ENCODE data around the gene TCF3.

TCF3 gene

DNA sequence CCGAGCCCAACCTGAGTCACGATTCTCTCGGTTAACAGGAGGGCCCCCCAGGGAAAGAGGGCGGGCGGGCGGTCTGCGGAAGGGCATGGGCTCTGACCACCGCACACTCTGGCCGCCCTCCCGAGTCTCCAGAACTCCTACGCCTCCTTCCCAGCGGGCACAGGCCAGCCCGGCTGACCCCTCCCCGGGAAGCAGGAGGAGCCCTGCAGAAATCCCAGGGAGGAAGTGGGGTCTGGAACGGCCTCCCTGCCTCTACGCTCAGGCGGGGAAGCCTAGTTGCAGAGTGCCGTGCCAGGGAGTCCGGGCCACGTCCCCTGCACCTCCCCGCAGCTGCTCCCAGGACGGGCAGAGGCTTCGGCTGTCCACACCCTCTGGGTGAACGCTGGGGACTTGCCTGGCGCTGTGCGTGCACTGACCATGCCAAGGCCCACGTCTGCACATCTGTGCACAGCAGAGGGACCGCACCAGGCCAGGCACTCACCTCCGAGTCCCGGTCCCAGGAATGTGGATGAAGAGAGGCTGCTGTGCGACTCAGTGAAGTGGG, 20.8 kb downstream of the TCF3 start:
- no peak overlapping the region for H3K4me3 ChIP-seq (ENCODE audit: low read length in 2 of 2)
- no peak overlapping the region for H2AFZ ChIP-seq (ENCODE audit: low read length)
- peak overlapping the region; percentile 12 for H3K23ac ChIP-seq (ENCODE audit: low read depth, low read length, poor library complexity)
- no peak overlapping the region for H3K4ac ChIP-seq (ENCODE audit: low read length)
- no peak overlapping the region for H4K91ac ChIP-seq (ENCODE audit: low read depth, low read length, poor library complexity)
- no peak overlapping the region for H3K18ac ChIP-seq (ENCODE audit: low read length)
- H3K4me2 ChIP-seq (ENCODE audit: insufficient read depth, low read length, poor library complexity, severe bottlenecking): no peak overlapping the region
- H4K8ac ChIP-seq (ENCODE audit: low read depth, low read length): no peak overlapping the region
- no peak for DNase-seq (ENCODE audit: low spot score)
- no peak overlapping the region for H2BK15ac ChIP-seq (ENCODE audit: low read length)
- no peak overlapping the region for H3K14ac ChIP-seq (ENCODE audit: low read length)
- no peak overlapping the region for H2BK5ac ChIP-seq (ENCODE audit: low read length)
- peaks cover 5 to 9% of the 10 kb centered on the region in 2 donors for H3K9me3 ChIP-seq (replicated peaks in 1 of 2; ENCODE audit: control insufficient read depth in 2 of 2, insufficient read depth in 1 of 2, low read depth in 1 of 2, low read length in 2 of 2)
- no peaks in the 10 kb centered on the region for H3K4me1 ChIP-seq (ENCODE audit: control insufficient read depth in 2 of 2, insufficient read depth in 1 of 2, low read depth in 1 of 2, low read length in 2 of 2)
- H3K79me1 ChIP-seq (ENCODE audit: low read depth, low read length): peaks cover 53% of the 10 kb centered on the region
- H3K27me3 ChIP-seq (ENCODE audit: control insufficient read depth in 3 of 3, insufficient read depth in 3 of 3, low read depth in 1 of 3, low read length in 3 of 3): no peaks in the 10 kb centered on the region
- no peak overlapping the region for H2BK120ac ChIP-seq (ENCODE audit: low read depth, low read length)
- no CpG with 5 or more reads among the region's 31 CpGs for WGBS, 2 donors (ENCODE audit: extremely low coverage in 2 of 2, insufficient read length in 2 of 2, insufficient replicate concordance in 1 of 2)
- H3K36me3 ChIP-seq (replicated peaks in 1 of 2; ENCODE audit: control insufficient read depth in 2 of 2, insufficient read depth in 2 of 2, low read length in 2 of 2): peaks cover 43 to 79% of the 10 kb centered on the region in 2 donors
- peak overlapping the region; percentile 41 for H2BK12ac ChIP-seq (ENCODE audit: low read length)
- H2AK5ac ChIP-seq (ENCODE audit: low read depth, low read length): no peak overlapping the region
- H3K9ac ChIP-seq (ENCODE audit: low read depth, low read length, poor library complexity): peak overlapping the region; percentile 30
- H3K27ac ChIP-seq (replicated peaks; ENCODE audit: low read length): no peak overlapping the region

DNA sequence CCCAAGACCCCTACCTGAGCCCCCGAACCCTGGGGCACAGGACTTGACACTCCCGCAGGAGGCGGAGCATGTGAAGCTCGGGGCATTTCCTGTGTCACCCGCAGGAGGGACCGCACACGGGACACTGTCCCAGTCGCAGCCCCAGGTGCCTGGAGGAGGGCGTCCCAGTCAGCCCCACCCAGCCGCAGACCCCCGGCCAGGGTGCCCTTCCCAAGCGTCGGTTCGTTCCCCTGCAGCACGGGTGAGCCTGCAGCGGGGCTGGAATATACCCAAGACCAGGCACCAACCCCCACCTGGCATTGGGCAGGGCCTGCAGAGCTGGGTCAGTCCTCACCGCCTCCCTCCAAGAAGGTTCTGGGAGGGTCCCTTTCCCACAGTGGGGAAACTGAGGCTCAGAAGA, 21.6 kb downstream of the TCF3 start:
- no peak for DNase-seq (ENCODE audit: low spot score)
- no peak overlapping the region for H3K27ac ChIP-seq (replicated peaks; ENCODE audit: low read length)
- H3K18ac ChIP-seq (ENCODE audit: low read length): no peak overlapping the region
- no peaks in the 10 kb centered on the region for H3K4me1 ChIP-seq (ENCODE audit: control insufficient read depth in 2 of 2, insufficient read depth in 1 of 2, low read depth in 1 of 2, low read length in 2 of 2)
- H2AK5ac ChIP-seq (ENCODE audit: low read depth, low read length): no peak overlapping the region
- H3K4me3 ChIP-seq (ENCODE audit: low read length in 2 of 2): no peak overlapping the region
- no peak overlapping the region for H2AFZ ChIP-seq (ENCODE audit: low read length)
- H3K36me3 ChIP-seq (replicated peaks in 1 of 2; ENCODE audit: control insufficient read depth in 2 of 2, insufficient read depth in 2 of 2, low read length in 2 of 2): peaks cover 42 to 79% of the 10 kb centered on the region in 2 donors
- no peak overlapping the region for H2BK5ac ChIP-seq (ENCODE audit: low read length)
- H4K8ac ChIP-seq (ENCODE audit: low read depth, low read length): no peak overlapping the region
- H3K9me3 ChIP-seq (replicated peaks in 1 of 2; ENCODE audit: control insufficient read depth in 2 of 2, insufficient read depth in 1 of 2, low read depth in 1 of 2, low read length in 2 of 2): peaks cover 5 to 8% of the 10 kb centered on the region in 2 donors
- no peak overlapping the region for H2BK15ac ChIP-seq (ENCODE audit: low read length)
- H2BK12ac ChIP-seq (ENCODE audit: low read length): no peak overlapping the region
- H2BK120ac ChIP-seq (ENCODE audit: low read depth, low read length): no peak overlapping the region
- no peak overlapping the region for H3K14ac ChIP-seq (ENCODE audit: low read length)
- H3K27me3 ChIP-seq (ENCODE audit: control insufficient read depth in 3 of 3, insufficient read depth in 3 of 3, low read depth in 1 of 3, low read length in 3 of 3): no peaks in the 10 kb centered on the region
- H3K79me1 ChIP-seq (ENCODE audit: low read depth, low read length): peaks cover 50% of the 10 kb centered on the region
- H3K9ac ChIP-seq (ENCODE audit: low read depth, low read length, poor library complexity): no peak overlapping the region
- no peak overlapping the region for H3K4ac ChIP-seq (ENCODE audit: low read length)
- H4K91ac ChIP-seq (ENCODE audit: low read depth, low read length, poor library complexity): no peak overlapping the region
- H3K4me2 ChIP-seq (ENCODE audit: insufficient read depth, low read length, poor library complexity, severe bottlenecking): no peak overlapping the region
- no peak overlapping the region for H3K23ac ChIP-seq (ENCODE audit: low read depth, low read length, poor library complexity)
- WGBS, 2 donors (ENCODE audit: extremely low coverage in 2 of 2, insufficient read length in 2 of 2, insufficient replicate concordance in 1 of 2): no CpG with 5 or more reads among the region's 17 CpGs

DNA sequence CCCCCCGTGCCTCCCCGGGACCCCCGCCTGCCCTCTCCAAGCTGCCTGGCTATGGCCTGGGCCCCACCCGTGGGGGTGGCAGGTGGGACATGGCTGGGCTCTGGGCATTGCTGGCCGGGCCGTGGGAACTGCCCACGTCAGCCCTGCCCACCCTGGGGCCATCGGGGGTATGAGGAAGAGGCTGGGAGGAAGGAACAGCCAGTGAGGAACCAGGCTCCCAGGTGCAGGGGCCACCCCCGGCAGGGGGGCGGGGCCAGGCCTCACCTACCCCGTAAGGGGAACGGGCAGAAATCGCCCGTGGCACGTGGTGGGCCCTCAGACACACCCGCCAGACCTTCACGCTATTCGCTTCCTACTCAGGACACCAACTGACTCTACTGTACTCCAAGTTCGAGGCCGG, 22.4 kb downstream of the TCF3 start:
- H3K27me3 ChIP-seq (ENCODE audit: control insufficient read depth in 3 of 3, insufficient read depth in 3 of 3, low read depth in 1 of 3, low read length in 3 of 3): no peaks in the 10 kb centered on the region
- H3K4me1 ChIP-seq (ENCODE audit: control insufficient read depth in 2 of 2, insufficient read depth in 1 of 2, low read depth in 1 of 2, low read length in 2 of 2): no peaks in the 10 kb centered on the region
- no peak overlapping the region for H4K8ac ChIP-seq (ENCODE audit: low read depth, low read length)
- H2AK5ac ChIP-seq (ENCODE audit: low read depth, low read length): no peak overlapping the region
- peaks cover 53% of the 10 kb centered on the region for H3K79me1 ChIP-seq (ENCODE audit: low read depth, low read length)
- no peak overlapping the region for H4K91ac ChIP-seq (ENCODE audit: low read depth, low read length, poor library complexity)
- H3K14ac ChIP-seq (ENCODE audit: low read length): no peak overlapping the region
- no peak overlapping the region for H3K4me2 ChIP-seq (ENCODE audit: insufficient read depth, low read length, poor library complexity, severe bottlenecking)
- peak overlapping the region; percentile 10 for H2BK12ac ChIP-seq (ENCODE audit: low read length)
- WGBS, 2 donors (ENCODE audit: extremely low coverage in 2 of 2, insufficient read length in 2 of 2, insufficient replicate concordance in 1 of 2): no CpG with 5 or more reads among the region's 20 CpGs
- H3K36me3 ChIP-seq (replicated peaks in 1 of 2; ENCODE audit: control insufficient read depth in 2 of 2, insufficient read depth in 2 of 2, low read length in 2 of 2): peaks cover 47 to 79% of the 10 kb centered on the region in 2 donors
- H3K27ac ChIP-seq (replicated peaks; ENCODE audit: low read length): no peak overlapping the region
- no peak overlapping the region for H3K4me3 ChIP-seq (ENCODE audit: low read length in 2 of 2)
- no peak overlapping the region for H2AFZ ChIP-seq (ENCODE audit: low read length)
- H3K23ac ChIP-seq (ENCODE audit: low read depth, low read length, poor library complexity): peak overlapping the region; percentile 73
- no peak overlapping the region for H2BK5ac ChIP-seq (ENCODE audit: low read length)
- no peak for DNase-seq (ENCODE audit: low spot score)
- peaks cover 3 to 4% of the 10 kb centered on the region in 2 donors for H3K9me3 ChIP-seq (replicated peaks in 1 of 2; ENCODE audit: control insufficient read depth in 2 of 2, insufficient read depth in 1 of 2, low read depth in 1 of 2, low read length in 2 of 2)
- H3K9ac ChIP-seq (ENCODE audit: low read depth, low read length, poor library complexity): no peak overlapping the region
- H2BK120ac ChIP-seq (ENCODE audit: low read depth, low read length): no peak overlapping the region
- H2BK15ac ChIP-seq (ENCODE audit: low read length): no peak overlapping the region
- H3K18ac ChIP-seq (ENCODE audit: low read length): no peak overlapping the region
- H3K4ac ChIP-seq (ENCODE audit: low read length): no peak overlapping the region

DNA sequence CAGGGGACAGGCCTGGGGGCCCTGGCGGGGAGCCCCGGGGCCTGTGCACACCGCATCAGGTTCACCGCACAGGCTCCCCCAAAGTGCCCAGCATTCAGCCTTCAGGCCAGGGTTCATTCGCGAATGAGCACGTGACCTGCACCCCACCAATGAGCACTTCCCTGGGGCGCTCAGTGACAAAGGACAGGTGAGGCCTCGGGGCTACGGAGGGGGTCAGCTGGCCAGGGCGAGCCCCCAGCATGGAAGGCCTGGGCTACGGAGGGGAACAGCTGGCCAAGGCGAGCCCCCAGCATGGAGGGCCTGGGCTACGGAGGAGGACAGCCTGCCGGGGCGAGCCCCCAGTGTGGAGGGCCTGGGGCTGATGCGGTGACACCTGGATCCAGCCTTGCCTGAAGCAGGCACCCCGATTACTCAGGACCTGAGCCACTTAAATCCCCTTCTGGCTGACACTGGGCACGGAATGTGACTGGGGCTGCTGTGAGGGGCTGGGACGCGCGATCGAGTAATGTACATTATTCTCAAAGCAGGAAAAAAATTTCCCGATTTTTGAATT, 23.1 kb downstream of the TCF3 start:
- Histone ChIP-seq H4K8ac (ENCODE audit: low read depth, low read length) (no peak overlapping the region), H3K9ac (ENCODE audit: low read depth, low read length, poor library complexity) (peak overlapping the region; percentile 64), H2AK5ac (ENCODE audit: low read depth, low read length) (no peak overlapping the region), H2BK120ac (ENCODE audit: low read depth, low read length) (no peak overlapping the region), H2BK12ac (ENCODE audit: low read length) (no peak overlapping the region), H3K27ac (replicated peaks; ENCODE audit: low read length) (no peak overlapping the region), H4K91ac (ENCODE audit: low read depth, low read length, poor library complexity) (no peak overlapping the region), H3K4ac (ENCODE audit: low read length) (no peak overlapping the region), H3K23ac (ENCODE audit: low read depth, low read length, poor library complexity) (no peak overlapping the region), H2BK15ac (ENCODE audit: low read length) (no peak overlapping the region), H3K9me3 (replicated peaks in 1 of 2; ENCODE audit: control insufficient read depth in 2 of 2, insufficient read depth in 1 of 2, low read depth in 1 of 2, low read length in 2 of 2) (no peaks in the 10 kb centered on the region), H3K79me1 (ENCODE audit: low read depth, low read length) (peaks cover 46% of the 10 kb centered on the region), H3K18ac (ENCODE audit: low read length) (no peak overlapping the region), H3K4me3 (ENCODE audit: low read length in 2 of 2) (no peak overlapping the region), H2BK5ac (ENCODE audit: low read length) (no peak overlapping the region), H3K4me1 (ENCODE audit: control insufficient read depth in 2 of 2, insufficient read depth in 1 of 2, low read depth in 1 of 2, low read length in 2 of 2) (no peaks in the 10 kb centered on the region), H2AFZ (ENCODE audit: low read length) (no peak overlapping the region), H3K4me2 (ENCODE audit: insufficient read depth, low read length, poor library complexity, severe bottlenecking) (no peak overlapping the region), H3K14ac (ENCODE audit: low read length) (no peak overlapping the region), H3K27me3 (ENCODE audit: control insufficient read depth in 3 of 3, insufficient read depth in 3 of 3, low read depth in 1 of 3, low read length in 3 of 3) (no peaks in the 10 kb centered on the region), H3K36me3 (replicated peaks in 1 of 2; ENCODE audit: control insufficient read depth in 2 of 2, insufficient read depth in 2 of 2, low read length in 2 of 2) (peaks cover 47 to 79% of the 10 kb centered on the region in 2 donors)
- no CpG with 5 or more reads among the region's 24 CpGs for WGBS, 2 donors (ENCODE audit: extremely low coverage in 2 of 2, insufficient read length in 2 of 2, insufficient replicate concordance in 1 of 2)
- no peak for DNase-seq (ENCODE audit: low spot score)

Data from neuronal stem cell (in vitro differentiated cells).